C4-2B (cell line): ENCODE results near the gene USP6.
"Not testable (repeated sequence)": the region's sequence is repeated elsewhere in the genome, so short reads cannot be mapped to it uniquely, and the experiment has no call there.

ENCODE experiments used
- CTCF ChIP-seq: fragments of 450-650 bp; conservative IDR thresholded peaks from 2 replicates; pipeline ENCODE4 v1.5.1; 2017; ENCODE audit warnings: mild to moderate bottlenecking
- ZFX ChIP-seq: fragments of 450-650 bp; IDR thresholded peaks from 2 replicates; pipeline ENCODE4 v1.6.1; 2017

- not testable (repeated sequence) for TF ChIP-seq CTCF, ZFX
Observed at GRCh38 chr17:5134571-5134970, 18.7 kb downstream of the USP6 start.
